ENCODE data around the gene PCDHGA2.

DNA sequence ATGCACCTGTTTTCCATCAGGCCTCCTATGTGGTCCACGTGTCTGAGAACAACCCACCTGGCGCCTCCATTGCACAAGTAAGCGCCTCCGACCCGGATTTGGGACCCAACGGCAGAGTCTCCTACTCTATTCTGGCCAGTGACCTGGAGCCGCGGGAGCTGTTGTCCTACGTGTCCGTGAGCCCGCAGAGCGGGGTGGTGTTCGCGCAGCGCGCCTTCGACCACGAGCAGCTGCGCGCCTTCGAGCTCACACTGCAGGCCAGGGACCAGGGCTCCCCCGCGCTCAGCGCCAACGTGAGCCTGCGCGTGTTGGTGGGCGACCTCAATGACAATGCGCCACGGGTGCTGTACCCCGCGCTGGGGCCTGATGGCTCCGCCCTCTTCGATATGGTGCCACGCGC lies 13.0 kb downstream of the PCDHGA2 start:
- TF ChIP-seq ZNF274 (IDR thresholded peaks at IDR 0.05; ENCODE audit: low read depth, low read length) (no peak), SUZ12 (IDR thresholded peaks at IDR 0.05; ENCODE audit: extremely low read depth, insufficient read depth, insufficient read length) (no peak)

Data from NT2/D1 (cell line).